ENCODE results near the gene MACROD2.
A peak's percentile ranks its signal among the peaks of the same experiment; 100 is the strongest.

MACROD2 gene

DNA sequence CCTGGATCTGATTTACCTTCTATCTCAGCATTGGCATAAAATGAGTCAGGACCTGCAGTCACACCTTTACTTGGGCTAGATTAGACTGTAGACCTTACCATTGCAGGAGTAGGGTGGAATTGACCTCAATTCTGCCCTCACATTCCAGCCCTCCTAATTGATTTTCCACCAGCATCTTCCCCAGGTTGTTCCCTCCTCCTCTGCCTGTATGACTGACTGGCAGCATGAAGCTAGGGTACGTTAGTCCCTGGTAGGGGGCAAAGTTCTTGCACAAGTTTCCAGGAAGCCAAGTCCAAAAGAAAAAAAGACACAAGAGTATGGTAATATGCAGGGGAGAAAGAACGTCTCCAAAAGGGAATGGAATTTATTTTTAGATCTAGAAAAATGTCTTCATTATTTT is 567.7 kb downstream of the MACROD2 start:
- TF ChIP-seq, protein P1, sequence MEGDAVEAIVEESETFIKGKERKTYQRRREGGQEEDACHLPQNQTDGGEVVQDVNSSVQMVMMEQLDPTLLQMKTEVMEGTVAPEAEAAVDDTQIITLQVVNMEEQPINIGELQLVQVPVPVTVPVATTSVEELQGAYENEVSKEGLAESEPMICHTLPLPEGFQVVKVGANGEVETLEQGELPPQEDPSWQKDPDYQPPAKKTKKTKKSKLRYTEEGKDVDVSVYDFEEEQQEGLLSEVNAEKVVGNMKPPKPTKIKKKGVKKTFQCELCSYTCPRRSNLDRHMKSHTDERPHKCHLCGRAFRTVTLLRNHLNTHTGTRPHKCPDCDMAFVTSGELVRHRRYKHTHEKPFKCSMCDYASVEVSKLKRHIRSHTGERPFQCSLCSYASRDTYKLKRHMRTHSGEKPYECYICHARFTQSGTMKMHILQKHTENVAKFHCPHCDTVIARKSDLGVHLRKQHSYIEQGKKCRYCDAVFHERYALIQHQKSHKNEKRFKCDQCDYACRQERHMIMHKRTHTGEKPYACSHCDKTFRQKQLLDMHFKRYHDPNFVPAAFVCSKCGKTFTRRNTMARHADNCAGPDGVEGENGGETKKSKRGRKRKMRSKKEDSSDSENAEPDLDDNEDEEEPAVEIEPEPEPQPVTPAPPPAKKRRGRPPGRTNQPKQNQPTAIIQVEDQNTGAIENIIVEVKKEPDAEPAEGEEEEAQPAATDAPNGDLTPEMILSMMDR (conservative IDR thresholded peaks at IDR 0.05; ENCODE audit: low read length) = no peak
- no peak overlapping the region for H3K4me3 ChIP-seq (ENCODE audit: low read length)
- no peak for DNase-seq (ENCODE audit: low read depth)

DNA sequence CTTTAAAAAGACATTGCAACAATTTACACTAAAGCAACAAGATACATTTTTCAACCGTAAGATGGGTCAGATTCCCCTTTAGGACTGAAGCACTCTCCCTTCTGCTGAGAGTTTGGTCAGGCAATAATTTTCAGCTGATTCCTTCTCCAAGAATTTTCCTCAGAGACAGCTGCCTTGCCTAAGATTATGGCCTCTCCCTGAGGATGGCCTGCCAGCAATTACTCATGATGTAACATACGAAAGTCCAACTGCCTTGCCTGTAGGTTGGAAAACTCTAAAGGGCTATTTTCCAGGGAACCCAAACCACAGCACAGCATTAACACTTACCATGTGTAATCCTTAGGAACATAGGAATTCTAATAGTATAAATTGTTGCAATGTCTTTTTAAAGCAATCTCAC is 571.2 kb downstream of the MACROD2 start:
- DNase-seq (ENCODE audit: low read depth) = peak; percentile 91
- TF ChIP-seq, protein P1 (conservative IDR thresholded peaks at IDR 0.05; ENCODE audit: low read length) = no peak
- H3K4me3 ChIP-seq (ENCODE audit: low read length) = no peak overlapping the region

DNA sequence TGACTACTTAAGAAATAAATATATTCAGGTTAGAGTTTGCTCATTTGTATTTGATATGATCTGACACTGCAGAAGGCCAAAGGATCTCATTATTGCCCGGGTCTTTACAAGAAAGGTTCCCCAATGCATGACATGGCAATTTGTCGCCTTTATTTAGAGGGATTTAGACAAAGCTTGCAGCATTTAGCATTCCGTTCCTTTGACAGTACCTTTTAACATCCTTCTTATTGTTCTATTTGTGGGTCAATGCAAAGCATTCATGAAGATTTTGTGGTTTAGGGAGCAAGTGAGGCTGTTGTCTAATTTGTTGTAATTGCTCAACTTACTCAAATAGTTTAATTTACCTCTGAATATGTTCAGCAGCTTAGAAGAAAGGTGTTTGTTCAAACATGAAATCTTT is 572.9 kb downstream of the MACROD2 start:
- peak; percentile 60 for DNase-seq (ENCODE audit: low read depth)
- H3K4me3 ChIP-seq (ENCODE audit: low read length) = no peak overlapping the region
- TF ChIP-seq, protein P1 (conservative IDR thresholded peaks at IDR 0.05; ENCODE audit: low read length) = no peak

DNA sequence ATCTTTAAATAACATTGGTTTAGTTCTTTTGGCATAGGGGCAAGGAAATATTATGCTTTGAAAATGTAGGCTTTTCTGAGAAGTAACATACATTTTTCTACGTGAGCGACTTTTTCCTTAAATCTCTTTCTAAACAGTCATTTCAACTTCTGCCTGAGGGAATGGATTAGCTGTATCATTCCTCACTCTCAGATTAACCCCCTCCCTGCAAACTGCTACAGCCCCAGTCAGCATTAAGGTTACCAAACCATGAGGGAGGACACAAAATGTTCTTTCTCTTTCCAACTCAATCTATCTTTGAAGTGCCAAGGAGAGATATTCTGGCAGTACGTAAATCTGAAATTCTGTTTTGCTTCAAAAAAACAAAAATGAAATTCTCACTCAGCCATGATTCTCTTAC is 573.4 kb downstream of the MACROD2 start:
- no peak for DNase-seq (ENCODE audit: low read depth)
- no peak overlapping the region for H3K4me3 ChIP-seq (ENCODE audit: low read length)
- TF ChIP-seq, protein P1 (conservative IDR thresholded peaks at IDR 0.05; ENCODE audit: low read length) = no peak

DNA sequence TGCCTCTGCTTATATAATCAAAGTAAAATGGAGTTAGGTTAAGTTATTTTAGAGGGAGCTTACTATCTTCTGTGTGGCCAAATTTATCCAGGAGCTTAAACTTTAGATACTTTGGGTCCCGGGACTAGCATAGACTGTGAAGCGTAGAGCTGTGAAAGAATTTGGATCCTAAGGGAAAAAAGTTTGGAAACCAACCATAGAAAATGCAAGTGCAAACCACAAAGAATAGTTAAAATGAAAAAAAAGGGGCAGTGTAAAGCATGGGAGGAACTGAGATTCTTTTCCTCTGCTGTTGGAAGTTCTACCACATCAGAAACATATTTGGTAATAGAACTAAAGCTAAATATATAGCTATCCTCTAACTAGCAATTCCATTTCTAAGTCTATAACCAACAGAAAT is 574.3 kb downstream of the MACROD2 start:
- H3K4me3 ChIP-seq (ENCODE audit: low read length) = no peak overlapping the region
- DNase-seq (ENCODE audit: low read depth) = no peak
- TF ChIP-seq, protein P1 (conservative IDR thresholded peaks at IDR 0.05; ENCODE audit: low read length) = no peak

DNA sequence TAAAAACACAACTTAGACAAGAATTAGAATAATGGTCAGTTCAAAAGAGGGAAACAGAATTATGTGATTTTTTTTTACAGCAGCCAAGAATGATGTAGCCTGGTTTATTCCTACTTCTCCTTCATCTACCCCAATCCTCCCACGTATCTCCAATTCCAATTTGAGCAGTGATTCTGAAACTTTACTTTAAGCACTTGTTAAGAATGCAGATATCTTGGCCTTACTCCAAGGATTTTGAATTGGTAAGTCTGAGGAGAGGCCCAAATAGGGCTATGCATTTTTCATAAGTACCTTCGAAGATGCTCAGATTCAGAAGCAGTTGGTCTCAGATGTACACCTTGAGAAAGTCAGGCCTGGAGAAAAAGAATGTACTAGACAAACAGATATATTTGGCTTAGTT is 575.5 kb downstream of the MACROD2 start:
- TF ChIP-seq, protein P1 (conservative IDR thresholded peaks at IDR 0.05; ENCODE audit: low read length) = no peak
- no peak for DNase-seq (ENCODE audit: low read depth)
- no peak overlapping the region for H3K4me3 ChIP-seq (ENCODE audit: low read length)

DNA sequence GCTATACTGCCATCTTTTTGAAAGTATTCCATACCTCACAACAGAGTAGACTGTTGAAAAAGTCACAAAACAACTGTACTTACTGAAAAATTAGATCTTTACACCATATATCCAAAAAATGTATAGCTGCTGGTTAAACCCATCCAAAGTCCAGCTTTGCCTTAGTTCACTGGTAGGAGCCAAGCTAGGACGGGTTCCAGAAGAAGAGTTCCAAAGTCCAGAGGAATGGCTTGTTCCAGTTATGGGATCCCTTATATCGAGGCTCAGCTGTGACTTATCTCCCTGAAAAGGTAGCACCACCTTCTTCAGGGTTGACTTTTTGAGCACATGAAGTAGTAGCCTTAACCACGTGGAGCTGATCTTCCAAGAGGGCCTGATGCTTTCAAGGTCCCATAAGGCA is 578.4 kb downstream of the MACROD2 start:
- no peak for DNase-seq (ENCODE audit: low read depth)
- H3K4me3 ChIP-seq (ENCODE audit: low read length) = no peak overlapping the region
- TF ChIP-seq, protein P1 (conservative IDR thresholded peaks at IDR 0.05; ENCODE audit: low read length) = no peak
